Activated naive CD8-positive, alpha-beta T cell treated with anti-CD3 and anti-CD28 coated beads, Interleukin-2, amount 10 ng/mL, durations not matched to agents 7 days and 5 days (primary cell): ENCODE results near the gene C2CD4D. TPM values are rescaled to one million over a fixed set of nuclear protein-coding genes. Genes with fewer than 3 reads are reported as not detected.
A peak's percentile ranks its signal among the peaks of the same experiment; 100 is the strongest.

ENCODE experiments used
- ATAC-seq: fragments of 150-1000 bp; cut with Tn5 transposase; one replicate; pipeline ENCODE4 v1.10.0; 2021; ENCODE audit warnings: low read depth, moderate library complexity
- POLR2A ChIA-PET: fragments of 350-600 bp; sonication (Branson Sonifier 250); formaldehyde crosslinking; loops from one replicate; lab custom pipeline; 2021; ENCODE audit warnings: antibody characterized with exemption; lab: Charles Lee
- DNase-seq: peaks from one replicate; pipeline ENCODE4 v3.0.0; 2021
- H3K27ac Mint-ChIP-seq: one replicate; pipeline ENCODE4 v1.8.0; 2022; ENCODE audit warnings: mild to moderate bottlenecking, mixed read lengths
- H3K27me3 Mint-ChIP-seq: one replicate; pipeline ENCODE4 v1.8.0; 2022; ENCODE audit warnings: mild to moderate bottlenecking, moderate library complexity, mixed read lengths
- H3K36me3 Mint-ChIP-seq: one replicate; pipeline ENCODE4 v1.8.0; 2021; ENCODE audit warnings: mild to moderate bottlenecking, mixed read lengths
- H3K4me1 Mint-ChIP-seq: one replicate; pipeline ENCODE4 v1.8.0; 2021; ENCODE audit warnings: mixed read lengths
- H3K4me3 Mint-ChIP-seq: one replicate; pipeline ENCODE4 v1.8.0; 2022; ENCODE audit warnings: mild to moderate bottlenecking, moderate library complexity, mixed read lengths
- H3K9me3 Mint-ChIP-seq: one replicate; pipeline ENCODE4 v1.8.0; 2021; ENCODE audit warnings: mixed read lengths
- total RNA-seq, 2 experiments: library from RNA; stranded (reverse); gene quantifications; one replicate each; pipeline ENCODE4 v1.2.3, GENCODE V29; 2021

Gene C2CD4D
- total RNA-seq, 2 experiments from 2014 or later, result 0.17 TPM; not detected in 1

- peaks cover 1% of the 10 kb centered on the region for H3K4me1 Mint-ChIP-seq
- H3K36me3 Mint-ChIP-seq, result no peaks in the 10 kb centered on the region
- no peak overlapping the region for H3K4me3 Mint-ChIP-seq
- DNase-seq (no peak), ATAC-seq (no peak)
- no peak overlapping the region for H3K27ac Mint-ChIP-seq
- POLR2A ChIA-PET, result no interaction called here
- H3K27me3 Mint-ChIP-seq, result peaks cover 6% of the 10 kb centered on the region
- H3K9me3 Mint-ChIP-seq, result no peaks in the 10 kb centered on the region
Measured at GRCh38 chr1:151852733-151853132, 13.1 kb upstream of the C2CD4D start.

DNA sequence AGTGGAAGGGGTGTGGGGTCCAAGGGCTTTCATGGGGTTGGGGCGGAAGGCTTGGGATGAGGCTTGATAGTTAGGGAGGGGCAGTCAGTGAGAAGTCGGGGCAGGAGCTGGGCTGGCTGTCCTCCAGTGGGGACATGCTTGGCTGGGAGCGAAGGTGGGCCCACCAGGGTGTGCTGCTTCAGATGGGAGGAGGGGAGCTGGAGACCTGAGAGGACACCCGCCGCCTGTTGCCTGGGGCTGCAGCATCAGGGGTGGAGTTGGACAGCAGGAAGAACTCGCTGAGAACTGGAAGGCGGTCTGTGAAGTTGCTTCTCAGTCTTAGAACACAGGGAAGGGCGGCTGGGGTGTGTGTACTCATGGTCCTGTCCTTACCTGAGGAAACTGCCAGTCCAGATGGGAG lies 12.3 kb upstream of the C2CD4D start:
- Mint-ChIP-seq H3K27ac (peak overlapping the region; percentile 12), H3K36me3 (no peaks in the 10 kb centered on the region), H3K4me3 (no peak overlapping the region), H3K9me3 (no peaks in the 10 kb centered on the region), H3K27me3 (peaks cover 6% of the 10 kb centered on the region), H3K4me1 (no peaks in the 10 kb centered on the region)
- POLR2A ChIA-PET, result no interaction called here
- DNase-seq, result no peak
- no peak for ATAC-seq

- Mint-ChIP-seq H3K27me3 (peaks cover 6% of the 10 kb centered on the region), H3K36me3 (no peaks in the 10 kb centered on the region), H3K9me3 (no peaks in the 10 kb centered on the region), H3K4me1 (peaks cover 2% of the 10 kb centered on the region), H3K27ac (no peak overlapping the region), H3K4me3 (no peak overlapping the region)
- no peak for ATAC-seq
- DNase-seq, result no peak
- POLR2A ChIA-PET, result no interaction called here
Measured at GRCh38 chr1:151849871-151850270, 10.3 kb upstream of the C2CD4D start.

DNA sequence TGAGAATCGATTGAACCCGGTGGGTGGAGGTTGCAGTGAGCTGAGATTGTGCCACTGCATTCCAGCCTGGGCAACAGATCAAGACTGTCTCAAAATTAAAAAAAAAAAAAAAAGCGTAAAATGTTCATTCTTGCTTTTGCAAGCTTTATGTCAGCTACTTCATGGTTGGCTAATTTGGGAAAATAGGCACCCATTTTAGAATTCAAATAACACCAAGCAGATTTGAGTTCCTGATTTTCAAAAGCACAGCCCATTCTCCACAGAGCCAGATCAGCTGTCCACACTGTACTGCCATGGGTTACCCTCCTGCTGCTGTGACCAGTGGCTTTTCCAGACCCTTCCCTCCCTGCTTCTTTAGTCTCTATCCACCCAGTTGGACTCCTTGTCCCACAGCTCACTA lies 9.5 kb upstream of the C2CD4D start:
- Mint-ChIP-seq H3K36me3 (no peaks in the 10 kb centered on the region), H3K4me3 (no peak overlapping the region), H3K27ac (no peak overlapping the region), H3K9me3 (no peaks in the 10 kb centered on the region), H3K27me3 (peaks cover 8% of the 10 kb centered on the region), H3K4me1 (peaks cover 2% of the 10 kb centered on the region)
- POLR2A ChIA-PET, result no interaction called here
- no peak for DNase-seq
- no peak for ATAC-seq

GRCh38 chr1:151847867-151848596 lies 8.4 kb upstream of the C2CD4D start:
- POLR2A ChIA-PET, result no interaction called here
- Mint-ChIP-seq H3K27ac (no peak overlapping the region), H3K4me3 (no peak overlapping the region), H3K9me3 (no peaks in the 10 kb centered on the region), H3K36me3 (no peaks in the 10 kb centered on the region), H3K4me1 (peaks cover 2% of the 10 kb centered on the region), H3K27me3 (peaks cover 8% of the 10 kb centered on the region)
- DNase-seq, result no peak
- ATAC-seq, result no peak

DNA sequence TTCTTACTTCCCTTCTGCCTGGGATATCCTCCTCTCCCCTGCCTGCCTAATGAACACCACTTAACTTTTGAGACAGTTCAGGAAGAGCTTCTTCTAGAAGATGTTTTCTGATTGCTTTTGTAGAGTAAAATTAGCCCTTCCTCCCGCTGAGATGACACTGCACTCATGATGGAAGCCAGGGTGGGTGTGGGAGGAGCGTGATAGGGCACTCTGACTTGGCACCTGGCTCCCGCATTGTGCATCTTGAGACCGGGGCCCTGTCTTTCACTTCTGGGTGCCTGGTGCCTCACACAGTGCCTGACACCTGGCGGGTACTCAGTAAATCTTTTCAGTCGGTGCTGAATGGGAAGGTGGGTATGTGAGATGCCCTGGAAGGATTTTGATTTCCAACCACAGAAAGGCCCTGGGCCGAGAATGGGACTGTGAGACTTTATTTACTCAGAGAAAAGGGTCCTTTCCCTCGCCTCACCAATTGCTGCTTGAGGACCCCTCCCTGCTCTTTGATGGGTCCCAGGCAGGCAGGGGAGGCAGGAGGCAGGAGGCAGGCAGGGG lies 7.1 kb upstream of the C2CD4D start:
- DNase-seq, result no peak
- H3K4me3 Mint-ChIP-seq, result no peak overlapping the region
- POLR2A ChIA-PET, result no interaction called here
- no peaks in the 10 kb centered on the region for H3K36me3 Mint-ChIP-seq
- H3K4me1 Mint-ChIP-seq, result peaks cover 2% of the 10 kb centered on the region
- H3K27ac Mint-ChIP-seq, result no peak overlapping the region
- no peaks in the 10 kb centered on the region for H3K9me3 Mint-ChIP-seq
- ATAC-seq, result no peak
- peaks cover 5% of the 10 kb centered on the region for H3K27me3 Mint-ChIP-seq

- no peaks in the 10 kb centered on the region for H3K9me3 Mint-ChIP-seq
- H3K27ac Mint-ChIP-seq, result no peak overlapping the region
- H3K4me1 Mint-ChIP-seq, result peaks cover 3% of the 10 kb centered on the region
- H3K4me3 Mint-ChIP-seq, result no peak overlapping the region
- DNase-seq (no peak), ATAC-seq (no peak)
- POLR2A ChIA-PET, result no interaction called here
- H3K36me3 Mint-ChIP-seq, result no peaks in the 10 kb centered on the region
- peaks cover 2% of the 10 kb centered on the region for H3K27me3 Mint-ChIP-seq
Measured at GRCh38 chr1:151846062-151846568, 6.5 kb upstream of the C2CD4D start.

GRCh38 chr1:151843398-151843797 lies 3.8 kb upstream of the C2CD4D start:
- peaks cover 16% of the 10 kb centered on the region for H3K4me1 Mint-ChIP-seq
- ATAC-seq (no peak), DNase-seq (no peak)
- H3K36me3 Mint-ChIP-seq, result no peaks in the 10 kb centered on the region
- no peaks in the 10 kb centered on the region for H3K9me3 Mint-ChIP-seq
- no peak overlapping the region for H3K4me3 Mint-ChIP-seq
- peaks cover 5% of the 10 kb centered on the region for H3K27me3 Mint-ChIP-seq
- H3K27ac Mint-ChIP-seq, result no peak overlapping the region
- POLR2A ChIA-PET, result no interaction called here

DNA sequence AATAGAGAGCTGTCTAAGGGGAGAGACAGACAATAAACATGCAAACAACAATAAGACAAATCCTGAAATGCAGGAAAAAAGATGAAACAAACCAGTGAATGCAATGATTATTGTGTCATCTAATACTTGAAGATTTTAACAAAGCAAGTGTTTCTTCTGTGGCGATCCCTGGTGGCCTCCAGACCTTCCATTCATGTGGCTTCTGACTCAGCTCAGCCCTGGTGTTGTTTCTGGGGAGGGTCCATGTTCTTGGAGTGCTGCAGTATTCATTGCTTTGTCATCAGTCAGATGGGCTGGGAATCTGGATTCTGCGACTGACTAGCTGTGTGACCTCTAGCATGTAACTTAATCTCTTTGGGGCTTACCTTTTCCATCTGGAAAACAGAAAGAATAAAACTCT lies 1.5 kb upstream of the C2CD4D start:
- H3K36me3 Mint-ChIP-seq, result no peaks in the 10 kb centered on the region
- ATAC-seq, result no peak
- DNase-seq, result no peak
- no peak overlapping the region for H3K4me3 Mint-ChIP-seq
- no peak overlapping the region for H3K27ac Mint-ChIP-seq
- POLR2A ChIA-PET, result no interaction called here
- H3K4me1 Mint-ChIP-seq, result peaks cover 30% of the 10 kb centered on the region
- H3K27me3 Mint-ChIP-seq, result peaks cover 10% of the 10 kb centered on the region
- no peaks in the 10 kb centered on the region for H3K9me3 Mint-ChIP-seq

GRCh38 chr1:151840421-151840820 lies 801 bp upstream of the C2CD4D start:
- H3K9me3 Mint-ChIP-seq, result no peaks in the 10 kb centered on the region
- peaks cover 10% of the 10 kb centered on the region for H3K27me3 Mint-ChIP-seq
- ATAC-seq (no peak), DNase-seq (no peak)
- no peak overlapping the region for H3K4me3 Mint-ChIP-seq
- no peaks in the 10 kb centered on the region for H3K36me3 Mint-ChIP-seq
- peaks cover 30% of the 10 kb centered on the region for H3K4me1 Mint-ChIP-seq
- H3K27ac Mint-ChIP-seq, result no peak overlapping the region
- POLR2A ChIA-PET, result no interaction called here

GRCh38 chr1:151839082-151839412 lies 573 bp downstream of the C2CD4D start:
- H3K4me3 Mint-ChIP-seq, result peak overlapping the region; percentile 76
- POLR2A ChIA-PET, result no interaction called here
- H3K36me3 Mint-ChIP-seq, result no peaks in the 10 kb centered on the region
- H3K9me3 Mint-ChIP-seq, result no peaks in the 10 kb centered on the region
- no peak overlapping the region for H3K27ac Mint-ChIP-seq
- ATAC-seq, result no peak
- peaks cover 30% of the 10 kb centered on the region for H3K4me1 Mint-ChIP-seq
- no peak for DNase-seq
- peaks cover 9% of the 10 kb centered on the region for H3K27me3 Mint-ChIP-seq

DNA sequence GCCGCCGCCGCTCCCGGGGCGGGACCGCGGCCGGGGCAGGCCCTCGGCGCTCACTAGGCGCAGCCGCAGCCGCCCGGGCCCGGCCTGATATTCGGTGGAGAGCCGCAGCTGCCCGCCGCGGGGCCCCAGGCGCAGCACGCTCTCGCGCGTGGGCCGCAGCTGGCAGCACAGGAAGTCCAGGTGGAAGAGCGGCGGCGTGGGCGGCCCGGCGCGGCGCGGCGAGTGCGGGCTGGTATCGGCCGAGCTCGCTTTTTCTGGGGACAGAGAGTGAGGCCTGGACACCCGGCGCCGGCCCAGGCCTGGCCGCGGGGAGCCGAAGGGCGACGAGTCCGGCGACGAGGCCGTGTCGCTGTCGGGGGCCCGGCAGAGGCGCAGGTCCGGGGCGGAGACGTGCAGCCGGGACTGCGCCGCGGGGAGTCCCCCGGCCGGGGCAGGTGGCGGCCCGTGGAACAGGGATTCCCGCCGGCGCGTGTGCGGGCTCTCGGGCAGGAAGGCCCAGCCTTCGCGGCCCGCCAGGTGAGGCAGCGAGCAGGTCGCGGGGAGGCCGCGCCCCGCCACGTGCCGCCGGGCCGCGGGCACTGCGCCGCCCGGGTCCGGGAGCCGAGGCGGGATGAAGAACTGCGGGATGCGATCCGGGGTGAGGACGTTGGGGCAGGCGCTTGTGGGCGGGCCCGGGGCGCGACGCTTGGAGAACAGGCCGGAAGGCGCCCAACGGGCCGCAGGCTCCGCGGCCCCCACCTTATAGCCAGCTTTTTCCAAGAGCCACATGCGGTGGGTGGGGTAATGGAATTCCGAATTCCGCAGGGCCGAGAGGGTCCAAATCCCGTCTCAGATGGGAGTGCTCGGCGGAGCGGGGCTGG lies 1.2 kb downstream of the C2CD4D start:
- no peaks in the 10 kb centered on the region for H3K36me3 Mint-ChIP-seq
- H3K9me3 Mint-ChIP-seq, result no peaks in the 10 kb centered on the region
- POLR2A ChIA-PET, result interaction anchor here (0.6 kb wide), 1 partner anchor 166 kb away, joined by 3 read pairs; no protein-coding TSS in a partner anchor
- H3K27me3 Mint-ChIP-seq, result peaks cover 9% of the 10 kb centered on the region
- peak; percentile 20 for ATAC-seq
- peak overlapping the region; percentile 76 for H3K4me3 Mint-ChIP-seq
- peaks cover 36% of the 10 kb centered on the region for H3K4me1 Mint-ChIP-seq
- no peak overlapping the region for H3K27ac Mint-ChIP-seq
- peak; percentile 62 for DNase-seq

DNA sequence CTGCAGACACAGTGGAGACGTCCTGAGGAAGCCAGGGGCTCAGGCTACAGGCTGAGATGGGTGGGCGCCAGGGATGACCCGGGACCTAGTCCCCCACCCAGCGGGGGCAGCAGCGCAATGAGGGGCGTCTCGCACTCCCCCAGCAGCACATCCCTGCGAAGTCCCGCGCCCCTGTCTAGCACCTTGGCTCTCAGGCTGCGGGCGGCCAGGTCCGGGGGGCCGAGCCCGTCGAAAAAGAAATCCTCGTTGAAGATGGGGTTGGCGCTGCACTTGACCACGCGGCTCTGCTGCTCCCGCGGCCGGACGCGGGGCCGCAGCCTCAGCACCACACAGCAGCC lies 1.8 kb downstream of the C2CD4D start:
- Mint-ChIP-seq H3K4me1 (peaks cover 41% of the 10 kb centered on the region), H3K4me3 (peak overlapping the region; percentile 86), H3K27ac (peak overlapping the region; percentile 90), H3K9me3 (no peaks in the 10 kb centered on the region), H3K27me3 (peaks cover 9% of the 10 kb centered on the region), H3K36me3 (no peaks in the 10 kb centered on the region)
- ATAC-seq, result no peak
- DNase-seq, result peak; percentile 45
- POLR2A ChIA-PET, result no interaction called here
